Tibial artery (tissue), 4 donors: ENCODE data around the gene PXK.

Experiments
- DNase-seq, 2 donors: peaks; one replicate each; pipeline ENCODE4 v3.0.0-alpha.2; 2019
- H3K27ac ChIP-seq, 2 donors: fragments of 200-600 bp; sonication (generic) in 1 of 2; 1 replicate in 1 of 2; 2 replicates in 1 of 2; pipeline ENCODE4 v1.5.1; 2018 to 2019; ENCODE audit warnings: mild to moderate bottlenecking in 1 of 2
- H3K27me3 ChIP-seq, 2 donors: fragments of 200-600 bp; sonication (generic) in 1 of 2; one replicate each; pipeline versions ENCODE4 v1.5.1 to v1.6.0; 2016 to 2019
- H3K36me3 ChIP-seq, 3 donors: fragments of 200-600 bp; sonication (generic) in 2 of 3; one replicate each; pipeline ENCODE4 v1.5.1; 2016 to 2019; ENCODE audit warnings: mild to moderate bottlenecking in 2 of 3
- H3K4me1 ChIP-seq, 4 donors: fragments of 200-600 bp; sonication (generic) in 2 of 4; 1 replicate in 3 of 4; 2 replicates in 1 of 4; pipeline ENCODE4 v1.5.1; 2016 to 2019
- H3K4me3 ChIP-seq, 2 donors: fragments of 200-600 bp; sonication (generic) in 1 of 2; 1 replicate in 1 of 2; 2 replicates in 1 of 2; pipeline ENCODE4 v1.5.1; 2018 to 2019; ENCODE audit warnings: mild to moderate bottlenecking in 2 of 2
- H3K9me3 ChIP-seq, 3 donors: fragments of 200-600 bp; sonication (generic) in 1 of 3; one replicate each; pipeline ENCODE4 v1.5.1; 2016 to 2019
- intact Hi-C: fragments of 100-400 bp; cut with DNase I; formaldehyde crosslinking; loops from one replicate; pipeline ENCODE4 v1.15.0; 2023; ENCODE audit warnings: low total_unique reads
- TF ChIP-seq, protein P1 (sequence below), 2 experiments: fragments of 200-600 bp in 1 of 2; fragments of 450-650 bp in 1 of 2; IDR thresholded peaks; one replicate each; pipeline ENCODE4 v1.5.1; 2017 to 2019; ENCODE audit warnings: antibody characterized with exemption in 2 of 2, mild to moderate bottlenecking in 1 of 2, moderate library complexity in 1 of 2

The PXK gene

DNA sequence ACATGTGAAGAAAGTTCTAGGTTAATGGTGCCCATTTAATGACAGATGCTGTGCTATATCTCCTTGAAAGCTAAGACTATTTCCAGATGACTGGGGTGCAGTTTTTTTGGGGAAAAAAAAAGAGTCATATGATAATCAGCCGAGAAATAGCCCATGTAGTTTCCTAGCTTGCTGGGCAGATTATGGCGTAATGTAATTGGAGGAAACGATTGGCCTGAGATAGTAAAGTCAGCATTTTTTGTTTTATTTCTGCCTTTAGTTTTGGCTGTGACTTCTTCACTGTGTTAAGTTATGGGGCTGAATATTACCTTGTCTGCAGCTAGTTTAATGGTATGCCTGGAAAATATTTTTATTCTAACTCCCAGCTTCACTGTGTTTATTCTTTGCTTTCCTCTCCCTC lies 77.0 kb downstream of the PXK start:
- Histone ChIP-seq H3K27ac (no peak overlapping the region), H3K27me3 (no peaks in the 10 kb centered on the region), H3K4me3 (no peak overlapping the region), H3K4me1 (no peaks in the 10 kb centered on the region), H3K9me3 (no peaks in the 10 kb centered on the region), H3K36me3 (peaks cover 20 to 68% (median 57%) of the 10 kb centered on the region in 3 donors)
- intact Hi-C loops: loop anchor here (5.0 kb wide), 1 partner anchor 87 kb away; no protein-coding TSS in a partner anchor
- no peak for DNase-seq
- TF ChIP-seq, protein P1, sequence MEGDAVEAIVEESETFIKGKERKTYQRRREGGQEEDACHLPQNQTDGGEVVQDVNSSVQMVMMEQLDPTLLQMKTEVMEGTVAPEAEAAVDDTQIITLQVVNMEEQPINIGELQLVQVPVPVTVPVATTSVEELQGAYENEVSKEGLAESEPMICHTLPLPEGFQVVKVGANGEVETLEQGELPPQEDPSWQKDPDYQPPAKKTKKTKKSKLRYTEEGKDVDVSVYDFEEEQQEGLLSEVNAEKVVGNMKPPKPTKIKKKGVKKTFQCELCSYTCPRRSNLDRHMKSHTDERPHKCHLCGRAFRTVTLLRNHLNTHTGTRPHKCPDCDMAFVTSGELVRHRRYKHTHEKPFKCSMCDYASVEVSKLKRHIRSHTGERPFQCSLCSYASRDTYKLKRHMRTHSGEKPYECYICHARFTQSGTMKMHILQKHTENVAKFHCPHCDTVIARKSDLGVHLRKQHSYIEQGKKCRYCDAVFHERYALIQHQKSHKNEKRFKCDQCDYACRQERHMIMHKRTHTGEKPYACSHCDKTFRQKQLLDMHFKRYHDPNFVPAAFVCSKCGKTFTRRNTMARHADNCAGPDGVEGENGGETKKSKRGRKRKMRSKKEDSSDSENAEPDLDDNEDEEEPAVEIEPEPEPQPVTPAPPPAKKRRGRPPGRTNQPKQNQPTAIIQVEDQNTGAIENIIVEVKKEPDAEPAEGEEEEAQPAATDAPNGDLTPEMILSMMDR (IDR thresholded peaks at IDR 0.05): no peak

GRCh38 chr3:58411036-58411435 lies 78.3 kb downstream of the PXK start:
- H3K4me3 ChIP-seq: no peak overlapping the region
- TF ChIP-seq, protein P1 (IDR thresholded peaks at IDR 0.05): no peak
- no peaks in the 10 kb centered on the region for H3K4me1 ChIP-seq
- H3K36me3 ChIP-seq: peaks cover 20 to 65% (median 48%) of the 10 kb centered on the region in 3 donors
- no peak for DNase-seq
- intact Hi-C loops: loop anchor here (5.0 kb wide), 1 partner anchor 89 kb away; no protein-coding TSS in a partner anchor
- H3K27ac ChIP-seq: no peak overlapping the region
- no peaks in the 10 kb centered on the region for H3K9me3 ChIP-seq
- H3K27me3 ChIP-seq: no peaks in the 10 kb centered on the region

GRCh38 chr3:58411851-58412830 lies 79.4 kb downstream of the PXK start:
- TF ChIP-seq, protein P1 (IDR thresholded peaks at IDR 0.05): no peak
- Histone ChIP-seq H3K27me3 (no peaks in the 10 kb centered on the region), H3K36me3 (peaks cover 20 to 65% (median 37%) of the 10 kb centered on the region in 3 donors), H3K4me3 (no peak overlapping the region), H3K4me1 (no peaks in the 10 kb centered on the region), H3K9me3 (no peaks in the 10 kb centered on the region), H3K27ac (no peak overlapping the region)
- no peak for DNase-seq
- intact Hi-C loops: loop anchor here (5.0 kb wide), 1 partner anchor 90 kb away; no protein-coding TSS in a partner anchor

DNA sequence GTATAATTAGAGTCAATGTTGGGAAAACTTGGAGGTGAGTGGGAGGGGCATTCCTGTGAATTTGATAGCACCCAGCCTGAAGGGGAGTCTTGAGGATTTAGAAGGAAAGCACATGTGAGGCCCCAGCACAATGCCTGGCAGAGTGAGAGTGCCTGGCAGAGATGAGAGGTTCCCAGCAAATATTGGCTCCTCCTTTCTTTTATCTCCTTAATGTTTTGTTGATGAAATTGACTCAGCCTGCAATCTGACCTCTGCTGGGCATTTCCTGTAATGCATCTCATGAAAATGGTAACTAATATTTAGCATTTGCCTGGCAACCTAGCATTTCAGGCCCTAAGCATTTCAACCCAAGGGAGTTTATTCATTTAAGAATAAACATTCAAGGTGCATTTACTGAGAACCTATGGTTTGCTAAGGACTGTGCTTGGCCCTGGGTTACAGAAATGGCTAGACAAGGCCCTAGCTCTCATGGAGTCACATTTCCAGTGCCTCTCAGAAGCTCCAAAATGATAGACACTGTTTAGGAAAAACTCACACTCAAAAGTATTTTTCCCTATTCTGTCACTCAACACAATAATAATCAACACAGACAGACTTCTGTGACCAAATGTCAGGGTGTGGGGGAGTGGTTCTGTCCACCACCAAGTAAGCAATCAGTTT lies 82.0 kb downstream of the PXK start:
- DNase-seq: peak in 1 of 2 donors; percentile 49
- Histone ChIP-seq H3K4me1 (peaks cover 0 to 4% (median 2%) of the 10 kb centered on the region in 4 donors), H3K4me3 (no peak overlapping the region), H3K36me3 (peaks cover 11 to 42% (median 26%) of the 10 kb centered on the region in 3 donors), H3K9me3 (no peaks in the 10 kb centered on the region), H3K27ac (no peak overlapping the region), H3K27me3 (no peaks in the 10 kb centered on the region)
- intact Hi-C loops: loop anchor here (5.0 kb wide), 1 partner anchor 92 kb away; no protein-coding TSS in a partner anchor
- TF ChIP-seq, protein P1 (IDR thresholded peaks at IDR 0.05): peak; percentile 77

- Histone ChIP-seq H3K27ac (no peak overlapping the region), H3K27me3 (no peaks in the 10 kb centered on the region), H3K4me1 (peaks cover 0 to 12% (median 4%) of the 10 kb centered on the region in 4 donors), H3K36me3 (peaks cover 0 to 31% (median 17%) of the 10 kb centered on the region in 3 donors), H3K4me3 (no peak overlapping the region), H3K9me3 (no peaks in the 10 kb centered on the region)
- intact Hi-C loops: no loop called here
- no peak for DNase-seq
- TF ChIP-seq, protein P1 (IDR thresholded peaks at IDR 0.05): no peak
These were observed 83.5 kb downstream of the PXK start for GRCh38 chr3:58416191-58416590.
